Measurements from ENCODE around the gene KCND1. TPM values are rescaled to one million over a fixed set of nuclear protein-coding genes. Genes with fewer than 3 reads are reported as not detected.

Gene KCND1
- total and polyA plus RNA-seq, 4 donors: 0.17 to 1.1 (median 0.28) TPM

DNA sequence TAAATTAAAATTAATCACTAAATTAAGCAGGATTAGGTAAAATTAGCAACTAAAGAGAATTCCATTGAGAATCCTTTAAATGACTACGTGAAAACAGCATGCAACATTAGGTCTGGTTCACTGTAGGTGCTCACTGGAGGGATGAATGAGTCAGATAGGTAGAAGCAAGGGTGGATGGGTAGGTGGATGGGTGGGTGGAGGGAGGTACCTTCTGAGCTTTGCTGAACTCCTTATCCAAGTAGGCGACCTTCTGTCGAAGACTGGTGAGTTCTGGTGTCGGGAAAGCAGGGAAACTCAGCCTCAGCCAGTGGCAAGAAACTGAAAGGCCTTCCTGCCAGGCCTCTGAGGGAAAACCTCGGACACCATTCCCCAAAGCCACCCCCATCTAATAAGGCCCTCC is 27.4 kb upstream of the KCND1 start:
- 96% methylated on average over 5 of the region's 5 CpGs for WGBS
- TF ChIP-seq GABPA (IDR thresholded peaks at IDR 0.05 in 1 of 2, conservative IDR thresholded peaks at IDR 0.05 in 1 of 2) (no peak), YY1 (IDR thresholded peaks at IDR 0.05) (no peak), FOXA1 (IDR thresholded peaks at IDR 0.05) (no peak)
- Histone ChIP-seq H3K27ac (ENCODE audit: low read depth in 1 of 2, low read length in 2 of 2) (no peak overlapping the region), H3K9me3 (ENCODE audit: control insufficient read depth in 4 of 4, low read length in 3 of 4) (no peaks in the 10 kb centered on the region), H3K4me3 (ENCODE audit: low read depth in 1 of 3, low read length in 3 of 3) (no peak overlapping the region), H3K36me3 (ENCODE audit: control insufficient read depth in 4 of 4, insufficient read depth in 3 of 4, low read depth in 1 of 4, low read length in 3 of 4) (peaks cover 5 to 12% (median 10%) of the 10 kb centered on the region in 4 donors), H3K9ac (ENCODE audit: low read depth in 1 of 2, low read length in 2 of 2) (no peak overlapping the region), H3K27me3 (ENCODE audit: control insufficient read depth in 4 of 4, insufficient read depth in 4 of 4, low read length in 3 of 4) (no peaks in the 10 kb centered on the region), H3K4me1 (ENCODE audit: control insufficient read depth in 4 of 4, insufficient read depth in 4 of 4, low read length in 3 of 4) (peaks cover 1 to 8% (median 5%) of the 10 kb centered on the region in 4 donors)
- no peak for DNase-seq (ENCODE audit: low spot score)

DNA sequence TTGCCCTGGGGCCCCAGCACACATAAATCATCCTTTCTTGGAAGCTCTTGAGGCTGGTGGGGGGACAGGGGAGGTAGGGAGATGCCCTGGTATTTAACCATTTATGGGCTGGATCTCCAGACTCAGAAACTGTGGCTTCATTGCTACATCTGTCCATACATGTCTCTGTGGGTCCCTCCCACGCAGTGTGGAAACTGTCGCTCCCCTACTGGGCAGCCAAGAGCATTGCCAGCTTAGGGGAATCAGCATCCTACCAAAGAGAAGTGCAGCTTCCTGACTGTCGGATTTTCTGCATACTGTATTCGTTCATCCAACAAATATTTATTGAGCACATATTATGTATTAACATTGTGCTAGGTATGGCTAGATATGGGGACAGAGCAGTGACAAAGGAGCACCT is 26.7 kb upstream of the KCND1 start:
- Histone ChIP-seq H3K27me3 (ENCODE audit: control insufficient read depth in 4 of 4, insufficient read depth in 4 of 4, low read length in 3 of 4) (no peaks in the 10 kb centered on the region), H3K27ac (ENCODE audit: low read depth in 1 of 2, low read length in 2 of 2) (no peak overlapping the region), H3K9me3 (ENCODE audit: control insufficient read depth in 4 of 4, low read length in 3 of 4) (no peaks in the 10 kb centered on the region), H3K36me3 (ENCODE audit: control insufficient read depth in 4 of 4, insufficient read depth in 3 of 4, low read depth in 1 of 4, low read length in 3 of 4) (peaks cover 5 to 17% (median 11%) of the 10 kb centered on the region in 4 donors), H3K4me3 (ENCODE audit: low read depth in 1 of 3, low read length in 3 of 3) (no peak overlapping the region), H3K4me1 (ENCODE audit: control insufficient read depth in 4 of 4, insufficient read depth in 4 of 4, low read length in 3 of 4) (peaks cover 1 to 8% (median 5%) of the 10 kb centered on the region in 4 donors), H3K9ac (ENCODE audit: low read depth in 1 of 2, low read length in 2 of 2) (no peak overlapping the region)
- TF ChIP-seq TAF1 (conservative IDR thresholded peaks at IDR 0.05) (no peak), SP1 (IDR thresholded peaks at IDR 0.05) (no peak), EGR1 (IDR thresholded peaks at IDR 0.05; ENCODE audit: low read depth in 2 of 2) (no peak), HNF4A (conservative IDR thresholded peaks at IDR 0.05) (no peak), NR2F2 (IDR thresholded peaks at IDR 0.05) (no peak), YY1 (IDR thresholded peaks at IDR 0.05) (no peak), FOXA2 (IDR thresholded peaks at IDR 0.05) (no peak), RAD21 (IDR thresholded peaks at IDR 0.05) (no peak), FOXA1 (IDR thresholded peaks at IDR 0.05) (no peak), HNF4G (IDR thresholded peaks at IDR 0.05) (no peak), RXRA (IDR thresholded peaks at IDR 0.05) (no peak)
- TF ChIP-seq, protein P1, sequence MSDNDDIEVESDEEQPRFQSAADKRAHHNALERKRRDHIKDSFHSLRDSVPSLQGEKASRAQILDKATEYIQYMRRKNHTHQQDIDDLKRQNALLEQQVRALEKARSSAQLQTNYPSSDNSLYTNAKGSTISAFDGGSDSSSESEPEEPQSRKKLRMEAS (IDR thresholded peaks at IDR 0.05): no peak
- TF ChIP-seq, protein P2, sequence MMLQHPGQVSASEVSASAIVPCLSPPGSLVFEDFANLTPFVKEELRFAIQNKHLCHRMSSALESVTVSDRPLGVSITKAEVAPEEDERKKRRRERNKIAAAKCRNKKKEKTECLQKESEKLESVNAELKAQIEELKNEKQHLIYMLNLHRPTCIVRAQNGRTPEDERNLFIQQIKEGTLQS (IDR thresholded peaks at IDR 0.05): no peak
- TF ChIP-seq, protein P3, sequence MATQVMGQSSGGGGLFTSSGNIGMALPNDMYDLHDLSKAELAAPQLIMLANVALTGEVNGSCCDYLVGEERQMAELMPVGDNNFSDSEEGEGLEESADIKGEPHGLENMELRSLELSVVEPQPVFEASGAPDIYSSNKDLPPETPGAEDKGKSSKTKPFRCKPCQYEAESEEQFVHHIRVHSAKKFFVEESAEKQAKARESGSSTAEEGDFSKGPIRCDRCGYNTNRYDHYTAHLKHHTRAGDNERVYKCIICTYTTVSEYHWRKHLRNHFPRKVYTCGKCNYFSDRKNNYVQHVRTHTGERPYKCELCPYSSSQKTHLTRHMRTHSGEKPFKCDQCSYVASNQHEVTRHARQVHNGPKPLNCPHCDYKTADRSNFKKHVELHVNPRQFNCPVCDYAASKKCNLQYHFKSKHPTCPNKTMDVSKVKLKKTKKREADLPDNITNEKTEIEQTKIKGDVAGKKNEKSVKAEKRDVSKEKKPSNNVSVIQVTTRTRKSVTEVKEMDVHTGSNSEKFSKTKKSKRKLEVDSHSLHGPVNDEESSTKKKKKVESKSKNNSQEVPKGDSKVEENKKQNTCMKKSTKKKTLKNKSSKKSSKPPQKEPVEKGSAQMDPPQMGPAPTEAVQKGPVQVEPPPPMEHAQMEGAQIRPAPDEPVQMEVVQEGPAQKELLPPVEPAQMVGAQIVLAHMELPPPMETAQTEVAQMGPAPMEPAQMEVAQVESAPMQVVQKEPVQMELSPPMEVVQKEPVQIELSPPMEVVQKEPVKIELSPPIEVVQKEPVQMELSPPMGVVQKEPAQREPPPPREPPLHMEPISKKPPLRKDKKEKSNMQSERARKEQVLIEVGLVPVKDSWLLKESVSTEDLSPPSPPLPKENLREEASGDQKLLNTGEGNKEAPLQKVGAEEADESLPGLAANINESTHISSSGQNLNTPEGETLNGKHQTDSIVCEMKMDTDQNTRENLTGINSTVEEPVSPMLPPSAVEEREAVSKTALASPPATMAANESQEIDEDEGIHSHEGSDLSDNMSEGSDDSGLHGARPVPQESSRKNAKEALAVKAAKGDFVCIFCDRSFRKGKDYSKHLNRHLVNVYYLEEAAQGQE (IDR thresholded peaks at IDR 0.05): no peak
- TF ChIP-seq, protein P4, sequence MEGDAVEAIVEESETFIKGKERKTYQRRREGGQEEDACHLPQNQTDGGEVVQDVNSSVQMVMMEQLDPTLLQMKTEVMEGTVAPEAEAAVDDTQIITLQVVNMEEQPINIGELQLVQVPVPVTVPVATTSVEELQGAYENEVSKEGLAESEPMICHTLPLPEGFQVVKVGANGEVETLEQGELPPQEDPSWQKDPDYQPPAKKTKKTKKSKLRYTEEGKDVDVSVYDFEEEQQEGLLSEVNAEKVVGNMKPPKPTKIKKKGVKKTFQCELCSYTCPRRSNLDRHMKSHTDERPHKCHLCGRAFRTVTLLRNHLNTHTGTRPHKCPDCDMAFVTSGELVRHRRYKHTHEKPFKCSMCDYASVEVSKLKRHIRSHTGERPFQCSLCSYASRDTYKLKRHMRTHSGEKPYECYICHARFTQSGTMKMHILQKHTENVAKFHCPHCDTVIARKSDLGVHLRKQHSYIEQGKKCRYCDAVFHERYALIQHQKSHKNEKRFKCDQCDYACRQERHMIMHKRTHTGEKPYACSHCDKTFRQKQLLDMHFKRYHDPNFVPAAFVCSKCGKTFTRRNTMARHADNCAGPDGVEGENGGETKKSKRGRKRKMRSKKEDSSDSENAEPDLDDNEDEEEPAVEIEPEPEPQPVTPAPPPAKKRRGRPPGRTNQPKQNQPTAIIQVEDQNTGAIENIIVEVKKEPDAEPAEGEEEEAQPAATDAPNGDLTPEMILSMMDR (IDR thresholded peaks at IDR 0.05; ENCODE audit: low read depth, low read length, missing input control): no peak
- DNase-seq (ENCODE audit: low spot score): no peak
- 95% methylated on average over 4 of the region's 4 CpGs for WGBS
